Subcutaneous adipose tissue (tissue), 4 donors: ENCODE results near the gene PTPRD. TPM values are rescaled to one million over a fixed set of nuclear protein-coding genes. Genes with fewer than 3 reads are reported as not detected.

Source experiments
- CTCF ChIP-seq: fragments of 450-650 bp; IDR thresholded peaks from one replicate; pipeline ENCODE4 v1.5.1; 2016; ENCODE audit warnings: low read depth, mild to moderate bottlenecking, control low read depth, antibody characterized with exemption, moderate library complexity
- total RNA-seq, 4 donors: library from RNA; depleted of rRNA; stranded (reverse); fragments of >200 nt; gene quantifications; one replicate each; pipeline ENCODE4 v1.1.0, GENCODE V29; 2016

Gene PTPRD
- total RNA-seq, 4 donors from 2014 or later = 5.1 to 17.3 (median 12.1) TPM

- TF ChIP-seq CTCF = no peak
Observed at GRCh38 chr9:8684978-8685708, 1927.7 kb downstream of the PTPRD start.

GRCh38 chr9:8683496-8683895, 1929.3 kb downstream of the PTPRD start:
- no peak for TF ChIP-seq CTCF

DNA sequence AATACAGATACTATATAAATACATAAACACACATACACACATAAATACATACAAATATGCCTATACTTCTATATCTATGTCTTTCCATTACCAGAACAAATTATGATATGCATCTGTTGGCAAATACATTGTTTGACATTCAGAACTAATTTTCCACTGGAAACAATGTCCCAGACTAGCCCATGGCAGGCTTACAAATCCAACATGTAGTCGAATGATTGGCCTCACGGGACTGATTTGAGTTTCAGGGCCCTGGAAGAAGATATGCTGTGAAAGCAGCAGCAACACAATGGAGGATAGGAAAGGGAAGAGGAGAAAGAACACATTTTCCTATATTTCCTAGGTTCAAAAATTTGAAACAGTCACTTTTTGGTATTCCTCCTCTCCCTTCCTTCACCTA, 1932.1 kb downstream of the PTPRD start:
- TF ChIP-seq CTCF = no peak

DNA sequence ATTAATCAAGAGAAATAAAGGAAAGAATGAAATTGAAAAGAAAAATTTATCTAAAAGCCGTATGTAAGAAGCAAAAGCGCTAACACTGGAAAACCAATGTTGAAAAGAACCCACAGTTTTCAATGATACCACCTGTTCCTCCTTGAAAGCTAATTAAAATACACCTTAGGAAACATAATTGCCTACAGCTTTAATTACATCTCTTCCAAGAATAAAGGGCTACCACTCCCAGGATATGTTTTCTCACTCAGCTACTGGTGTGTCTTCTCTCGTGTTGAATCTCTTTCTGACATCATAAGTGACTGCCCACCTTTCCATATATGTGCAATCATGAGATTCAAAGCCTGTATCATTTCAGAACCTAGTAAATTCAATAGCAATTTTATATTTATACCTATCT, 1932.6 kb downstream of the PTPRD start:
- TF ChIP-seq CTCF = no peak

DNA sequence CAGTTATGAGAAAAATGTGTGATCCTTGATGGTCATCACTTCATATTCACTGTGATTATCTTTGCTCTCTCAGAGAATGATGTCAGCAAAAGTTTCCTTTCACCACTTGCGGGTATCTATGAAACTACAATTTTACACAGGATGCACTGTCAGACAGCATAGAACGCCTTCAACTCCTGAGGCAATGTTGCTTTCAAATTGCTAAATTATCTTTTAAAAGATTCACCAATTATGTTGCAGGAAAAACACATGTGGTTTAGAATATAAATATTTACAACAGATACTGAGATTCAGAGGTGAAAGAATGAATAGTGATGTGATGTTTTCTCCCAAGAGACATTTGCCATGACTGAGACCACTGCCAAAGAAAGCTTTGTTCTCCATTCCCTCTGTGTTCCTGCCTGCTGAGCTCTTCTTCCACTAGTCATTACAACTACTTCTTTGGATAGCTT, 1933.4 kb downstream of the PTPRD start:
- TF ChIP-seq CTCF = no peak

GRCh38 chr9:8677741-8678140, 1935.1 kb downstream of the PTPRD start:
- no peak for TF ChIP-seq CTCF

DNA sequence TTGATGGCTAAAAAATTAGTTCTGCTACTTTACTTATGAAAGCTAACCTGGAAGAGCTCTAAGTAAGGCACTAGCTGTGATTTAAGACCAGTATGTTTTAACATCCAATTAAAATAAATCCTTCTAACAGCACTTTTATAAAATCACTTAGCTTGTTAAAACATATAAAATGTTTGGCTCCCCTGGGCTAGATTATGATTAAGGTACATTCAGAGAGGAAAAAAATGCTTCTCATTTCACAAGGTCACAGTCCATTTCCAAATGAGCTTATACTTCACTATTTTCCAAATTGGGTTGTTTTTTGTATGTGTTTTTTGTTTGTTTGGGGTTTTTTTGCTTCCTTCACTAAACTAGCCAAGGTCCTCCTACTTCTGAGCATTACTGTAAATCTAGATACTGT, 1938.3 kb downstream of the PTPRD start:
- no peak for TF ChIP-seq CTCF
